ENCODE results near the gene SLC7A9. TPM values are rescaled to one million over a fixed set of nuclear protein-coding genes. Genes with fewer than 3 reads are reported as not detected.
"Not testable (repeated sequence)": the region's sequence is repeated elsewhere in the genome, so short reads cannot be mapped to it uniquely, and the experiment has no call there.

Gene SLC7A9
- total RNA-seq, 1 donor from 2014 or later, result under 0.01 TPM

DNA sequence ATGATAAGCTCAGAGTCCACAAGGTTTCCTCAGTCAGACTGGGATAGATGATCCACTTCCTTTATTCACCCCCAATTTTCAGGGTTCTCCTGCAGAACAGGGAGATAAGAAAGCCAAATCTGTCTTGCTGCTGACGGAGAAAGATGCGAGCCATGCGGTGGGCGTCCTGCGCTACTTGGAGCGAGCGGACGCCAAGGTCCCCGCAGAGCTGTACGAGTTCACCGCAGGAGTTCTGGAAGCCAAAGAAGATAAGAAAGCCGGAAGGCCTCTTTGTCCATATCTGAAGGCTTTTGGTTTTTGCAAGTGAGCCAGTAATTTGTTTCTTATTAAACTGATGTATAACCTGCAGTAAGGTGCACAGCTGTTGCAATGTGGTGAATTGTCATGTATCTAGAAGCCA is 66.7 kb downstream of the SLC7A9 start:
- DNase-seq (ENCODE audit: low read depth in 2 of 2), result no peak

DNA sequence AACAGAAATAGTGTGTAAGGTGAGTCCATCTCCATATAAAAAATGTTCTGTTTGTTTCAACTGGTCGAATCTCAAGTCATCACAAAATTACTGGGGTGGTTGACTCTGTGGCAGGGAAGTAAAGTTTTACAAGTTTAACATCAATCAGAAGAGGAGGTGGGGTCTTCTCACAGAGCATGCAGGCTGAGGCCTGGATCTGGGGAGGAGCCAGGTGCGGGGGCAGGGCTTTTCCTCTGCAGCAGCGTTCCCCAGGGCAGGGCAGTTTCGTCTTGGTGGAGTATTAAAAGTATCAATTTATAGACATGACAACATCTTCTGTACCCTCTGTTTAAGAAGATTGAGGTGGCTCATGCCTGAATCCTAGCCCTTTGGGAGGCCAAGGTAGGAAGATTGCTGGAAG is 68.8 kb downstream of the SLC7A9 start:
- DNase-seq (ENCODE audit: low read depth in 2 of 2), result no peak

DNA sequence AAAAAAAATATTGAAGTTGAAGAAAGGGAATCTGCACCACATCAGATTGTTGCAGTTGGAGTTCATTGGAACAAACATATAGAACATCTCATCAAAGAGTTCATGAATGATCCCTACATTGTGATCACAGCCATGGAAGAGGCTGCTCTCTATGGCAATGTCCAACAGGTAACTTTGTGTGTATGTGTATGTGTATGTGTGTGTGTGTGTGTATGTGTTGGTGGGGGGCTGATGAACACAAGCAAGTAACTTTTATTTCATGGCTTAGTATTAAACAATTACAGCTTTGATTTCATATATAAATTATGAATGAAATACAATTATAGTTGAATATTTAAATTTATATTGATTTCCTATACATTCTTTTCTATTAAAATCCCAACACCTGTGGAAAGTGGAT is 69.4 kb downstream of the SLC7A9 start:
- no peak for DNase-seq (ENCODE audit: low read depth in 2 of 2)

DNA sequence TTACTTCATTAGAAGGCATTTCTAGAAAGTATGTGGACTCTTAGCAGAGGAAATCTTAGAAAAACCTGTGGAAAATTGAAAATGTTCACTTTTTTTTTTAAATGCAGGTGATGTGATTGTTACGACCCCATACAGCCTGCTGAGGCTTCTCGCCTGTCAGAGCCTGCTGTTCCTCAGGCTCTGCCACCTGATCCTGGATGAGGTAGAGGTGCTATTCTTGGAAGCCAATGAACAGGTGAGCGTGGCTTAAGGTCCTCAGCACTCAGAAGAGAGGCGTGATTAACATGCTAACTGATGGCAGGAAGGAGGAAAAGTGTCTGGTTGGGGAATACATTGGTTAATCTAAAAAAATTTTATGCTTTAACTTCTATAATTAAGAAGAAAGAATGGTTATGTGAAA is 71.4 kb downstream of the SLC7A9 start:
- no peak for DNase-seq (ENCODE audit: low read depth in 2 of 2)

DNA sequence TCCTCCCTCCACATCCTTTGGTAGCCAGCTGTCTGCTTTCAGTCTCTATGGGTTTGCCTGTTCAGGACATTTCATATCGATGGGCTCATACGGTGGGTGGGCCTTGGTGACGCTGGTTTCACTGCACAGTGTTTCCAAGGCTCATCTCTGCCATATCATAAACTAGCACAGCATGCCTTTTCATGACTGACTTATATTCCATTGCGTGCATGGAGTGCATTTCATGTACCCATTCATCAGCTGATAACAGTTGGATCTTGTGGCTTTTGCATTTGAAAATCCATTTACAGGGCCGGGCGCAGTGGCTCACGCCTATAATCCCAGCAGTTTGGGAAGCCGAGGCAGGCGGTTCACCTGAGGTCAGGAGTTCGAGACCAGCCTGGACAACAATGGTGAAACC is 80.1 kb downstream of the SLC7A9 start:
- no peak for DNase-seq (ENCODE audit: low read depth in 2 of 2)

DNA sequence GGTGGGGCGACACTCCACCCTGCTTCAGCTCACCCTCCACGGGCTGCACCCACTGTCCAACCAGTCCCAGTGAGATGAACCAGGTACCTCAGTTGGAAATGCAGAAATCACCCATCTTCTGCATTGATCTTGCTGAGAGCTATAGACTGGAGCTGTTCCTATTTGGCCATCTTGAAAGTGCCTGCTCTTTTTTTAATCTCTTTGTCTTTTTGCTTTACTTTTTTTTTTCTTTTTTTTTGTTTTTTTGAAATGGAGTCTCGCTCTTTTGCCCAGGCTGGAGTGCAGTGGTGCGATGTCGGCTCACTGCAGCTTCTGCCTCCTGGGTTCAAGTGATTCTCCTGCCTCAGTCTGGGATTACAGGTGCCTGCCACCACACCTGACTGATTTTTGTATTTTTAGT is 81.7 kb downstream of the SLC7A9 start:
- DNase-seq (ENCODE audit: low read depth in 2 of 2), result not testable (repeated sequence)

DNA sequence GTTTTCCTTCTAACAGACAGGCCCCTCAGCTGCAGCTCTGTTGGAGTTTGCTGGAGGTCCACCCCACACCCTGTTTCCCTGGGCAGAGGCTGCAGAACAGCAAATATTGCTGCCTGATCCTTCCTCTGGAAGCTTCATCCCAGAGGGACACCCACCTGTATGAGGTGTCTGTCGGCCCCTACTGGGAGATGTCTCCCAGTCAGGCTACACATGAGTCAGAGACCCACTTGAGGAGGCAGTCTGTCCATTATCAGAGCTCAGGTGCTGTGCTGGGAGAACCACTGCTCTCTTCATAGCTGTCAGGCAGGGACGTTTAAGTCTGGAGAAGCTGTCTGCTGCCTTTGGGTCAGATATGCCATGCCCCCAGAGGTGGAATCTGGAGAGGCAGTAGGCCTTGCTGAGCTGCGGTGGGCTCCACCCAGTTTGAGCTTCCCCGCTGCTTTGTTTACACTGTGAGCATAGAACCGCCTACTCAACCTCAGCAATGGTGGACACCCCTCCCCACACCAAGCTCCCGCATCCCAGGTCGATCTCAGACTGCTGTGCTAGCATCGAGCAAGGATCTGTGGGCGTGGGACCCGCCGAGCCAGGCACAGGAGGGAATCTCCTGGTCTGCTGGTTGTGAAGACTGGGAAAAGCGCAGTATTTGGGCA is 82.3 kb downstream of the SLC7A9 start:
- not testable (repeated sequence) for DNase-seq (ENCODE audit: low read depth in 2 of 2)

DNA sequence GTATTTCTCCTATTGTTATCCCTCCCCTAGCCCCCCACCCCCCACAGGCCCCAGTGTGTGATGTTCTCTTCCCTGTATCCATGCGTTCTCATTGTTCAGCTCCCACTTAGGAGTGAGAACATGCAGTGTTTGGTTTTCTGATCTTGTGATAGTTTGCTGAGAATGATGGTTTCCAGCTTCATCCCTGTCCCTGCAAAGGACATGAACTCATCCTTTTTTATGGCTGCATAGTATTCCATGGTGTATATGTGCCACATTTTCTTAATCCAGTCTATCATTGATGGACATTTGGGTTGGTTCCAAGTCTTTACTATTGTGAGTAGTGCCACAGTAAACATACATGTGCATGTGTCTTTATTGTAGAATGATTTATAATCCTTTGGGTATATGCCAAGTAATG is 87.5 kb downstream of the SLC7A9 start:
- not testable (repeated sequence) for DNase-seq (ENCODE audit: low read depth in 2 of 2)

DNA sequence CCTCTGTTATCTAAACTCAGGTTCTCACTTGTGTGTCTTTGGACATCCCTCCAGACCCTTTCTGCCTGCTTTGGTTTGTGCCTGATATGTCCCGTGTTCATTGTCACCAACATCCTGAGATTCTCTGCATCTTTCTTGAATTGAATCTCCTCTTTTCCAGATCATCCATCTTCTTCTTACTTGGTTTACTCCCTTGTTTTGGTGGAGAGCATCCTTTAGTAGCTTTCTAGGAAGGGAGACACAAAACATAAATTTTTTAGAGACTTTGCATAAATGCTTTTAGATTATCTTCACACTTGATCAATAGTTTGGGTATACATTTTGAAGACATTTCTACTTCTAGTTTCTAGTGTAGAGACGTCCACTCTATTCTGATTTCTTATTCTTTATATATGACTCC is 88.3 kb downstream of the SLC7A9 start:
- DNase-seq (ENCODE audit: low read depth in 2 of 2), result no peak

Other genes with a start within 250 kb of the SLC7A9 start
- gene ANKRD27, start 194.6 kb downstream of the SLC7A9 start, total RNA-seq, result 28.8 and 36.8 TPM in 2 replicates
- 0.39 and 0.89 TPM in 2 replicates for gene RGS9BP, start 193.9 kb downstream of the SLC7A9 start, total RNA-seq
- 7.6 and 12.5 TPM in 2 replicates for gene NUDT19, start 177.9 kb downstream of the SLC7A9 start, total RNA-seq
- under 0.01 and 0.13 TPM in 2 replicates for gene TDRD12, start 150.0 kb downstream of the SLC7A9 start, total RNA-seq
- gene CEP89, start 102.2 kb upstream of the SLC7A9 start, total RNA-seq, result 5.6 and 6.7 TPM in 2 replicates
- gene FAAP24, start 102.5 kb upstream of the SLC7A9 start, total RNA-seq, result 1.8 and 2.0 TPM in 2 replicates
- 5.9 and 15.8 TPM in 2 replicates for gene RHPN2, start 195.1 kb upstream of the SLC7A9 start, total RNA-seq
- 4.4 and 5.8 TPM in 2 replicates for gene GPATCH1, start 211.4 kb upstream of the SLC7A9 start, total RNA-seq

Measured in dermis microvascular lymphatic vessel endothelial cell (primary cell).